NCI-H2196 (cell line): ENCODE measurements around the gene TNP1.

Experiments
- DNase-seq: peaks from one replicate; lab custom pipeline; 2025; ENCODE audit not compliant: unreplicated experiment; lab: John Stamatoyannopoulos, UW

Gene TNP1, protein sequence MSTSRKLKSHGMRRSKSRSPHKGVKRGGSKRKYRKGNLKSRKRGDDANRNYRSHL

DNA sequence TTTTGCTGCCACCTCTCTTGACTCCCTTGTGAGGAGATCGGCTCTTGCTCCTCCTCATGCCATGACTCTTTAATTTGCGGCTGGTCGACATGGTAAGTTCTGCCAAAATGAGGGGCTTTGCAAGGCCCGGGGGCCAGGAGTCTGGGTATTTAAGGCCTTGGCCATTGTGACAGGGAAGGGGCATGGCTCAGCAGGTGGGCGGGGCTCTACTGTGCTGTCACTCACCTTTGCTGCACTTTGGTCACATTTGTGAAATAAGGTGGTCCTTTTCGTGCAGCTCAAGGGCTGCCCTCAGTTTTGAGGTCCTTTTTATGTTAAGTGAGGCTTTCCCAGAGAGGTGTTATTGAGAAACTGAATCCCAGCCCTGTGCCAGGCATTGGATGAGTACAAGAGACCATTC lies at the start of gene TNP1:
TSS of gene TNP1 (minus strand) at position 121 of the 400 bp plus-strand sequence. CDS start at position 91, 30 bp downstream.
- DNase-seq = no peak

DNA sequence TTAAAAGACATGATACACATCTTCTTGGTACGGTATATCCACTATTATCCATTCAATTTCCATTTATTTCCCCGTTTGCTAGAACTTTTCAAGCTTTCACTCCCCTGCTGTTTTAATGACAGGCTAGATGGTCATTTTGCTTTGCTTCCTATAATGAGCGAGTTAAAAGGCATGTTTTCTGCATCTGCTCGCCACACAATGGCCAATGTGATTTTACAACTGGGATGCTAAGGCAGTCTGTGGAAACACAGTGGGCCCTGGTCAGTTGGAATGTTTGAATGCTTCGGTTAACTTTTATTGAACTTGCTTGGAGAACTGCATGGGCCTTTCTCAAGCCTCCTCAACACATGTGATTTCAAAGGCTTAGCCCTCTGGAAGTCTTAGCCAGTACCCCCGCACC lies 48.4 kb upstream of the TNP1 start:
- DNase-seq = no peak

DNA sequence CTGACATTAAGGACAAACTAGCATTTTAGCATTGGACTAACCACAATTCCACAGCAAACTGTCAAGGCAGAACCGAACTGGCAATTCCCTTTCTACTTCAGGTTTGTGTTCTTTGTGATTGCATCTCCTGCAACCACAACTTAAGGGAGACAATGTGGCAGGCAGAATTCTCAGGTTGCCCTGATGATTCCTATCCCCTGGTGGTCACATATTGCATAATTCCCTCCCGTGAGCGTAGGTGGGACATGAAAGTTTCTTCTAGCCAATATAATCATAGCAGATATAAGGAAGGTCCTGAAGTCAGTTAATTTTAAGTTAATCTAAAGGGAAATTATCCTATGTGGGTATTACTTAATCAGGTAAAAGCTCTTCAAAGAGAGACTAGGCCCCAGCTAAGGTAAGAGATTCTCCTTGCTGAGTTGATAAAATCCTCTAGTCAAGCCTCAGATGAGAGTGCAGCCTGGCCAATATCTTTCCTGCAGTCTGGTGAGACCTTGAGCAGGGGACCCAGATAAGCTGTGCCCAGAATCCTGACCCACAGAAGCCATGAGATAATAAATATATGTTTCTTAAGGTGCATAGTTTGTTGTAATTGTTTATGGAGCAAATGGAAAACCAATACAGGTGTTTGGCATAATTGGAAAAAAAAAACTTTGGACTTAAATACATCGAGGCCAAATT lies 45.9 kb upstream of the TNP1 start:
- DNase-seq = no peak

DNA sequence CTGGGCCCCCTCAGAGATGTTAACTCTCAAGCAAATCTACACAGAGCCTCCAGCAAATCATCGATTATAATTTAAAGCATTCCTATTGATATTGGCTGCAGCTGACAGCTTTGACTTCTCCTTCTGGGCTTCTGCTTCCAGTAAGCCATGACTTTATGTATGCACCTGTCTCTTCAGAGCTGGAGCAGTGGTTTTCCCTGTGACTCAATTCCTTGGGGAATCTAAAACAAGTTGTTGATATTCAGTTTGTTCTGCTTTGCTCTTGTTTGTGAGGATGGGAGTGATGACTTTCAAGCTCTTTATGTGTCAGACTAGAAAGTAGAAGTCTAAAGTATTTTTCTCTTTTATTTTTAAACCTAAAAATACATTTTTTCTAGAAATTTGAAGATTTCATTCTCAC lies 45.1 kb upstream of the TNP1 start:
- no peak for DNase-seq

DNA sequence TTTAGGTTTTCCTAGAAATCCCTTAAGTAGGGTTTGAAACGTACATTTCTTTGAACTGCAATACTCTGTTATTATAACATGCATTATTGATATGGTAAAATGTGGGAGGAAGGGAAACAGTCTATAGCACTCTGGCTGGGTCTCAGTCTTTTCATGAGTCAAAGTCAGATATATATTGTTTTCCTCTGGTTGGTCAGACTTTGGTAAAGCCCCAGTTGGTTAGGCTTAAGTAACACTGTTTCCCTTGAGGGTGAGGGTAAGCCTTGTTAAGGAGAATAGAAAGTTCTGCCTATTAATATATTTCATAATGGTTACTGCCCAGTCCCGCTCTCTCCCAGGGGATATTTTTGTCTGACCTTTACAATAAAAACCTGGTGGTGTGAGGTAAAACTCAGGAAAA lies 44.7 kb upstream of the TNP1 start:
- no peak for DNase-seq

DNA sequence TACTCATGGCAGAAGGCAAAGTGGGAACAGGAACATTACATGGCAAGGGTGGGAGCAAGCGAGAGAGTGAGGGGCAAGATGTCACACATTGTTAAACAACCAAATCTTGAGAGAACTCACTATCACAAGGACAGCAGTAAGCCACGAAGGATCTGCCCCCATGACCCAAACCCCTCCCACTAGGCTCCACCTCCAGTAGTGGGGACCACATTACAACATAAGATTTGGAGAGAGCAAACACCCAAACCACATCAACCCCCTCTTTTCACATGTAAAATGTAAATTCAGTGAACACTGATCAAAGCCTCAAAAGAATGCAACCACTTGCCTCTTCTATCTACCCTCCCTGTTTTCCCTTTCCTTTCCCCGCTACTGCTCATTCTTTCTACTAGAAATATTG lies 43.6 kb upstream of the TNP1 start:
- no peak for DNase-seq

DNA sequence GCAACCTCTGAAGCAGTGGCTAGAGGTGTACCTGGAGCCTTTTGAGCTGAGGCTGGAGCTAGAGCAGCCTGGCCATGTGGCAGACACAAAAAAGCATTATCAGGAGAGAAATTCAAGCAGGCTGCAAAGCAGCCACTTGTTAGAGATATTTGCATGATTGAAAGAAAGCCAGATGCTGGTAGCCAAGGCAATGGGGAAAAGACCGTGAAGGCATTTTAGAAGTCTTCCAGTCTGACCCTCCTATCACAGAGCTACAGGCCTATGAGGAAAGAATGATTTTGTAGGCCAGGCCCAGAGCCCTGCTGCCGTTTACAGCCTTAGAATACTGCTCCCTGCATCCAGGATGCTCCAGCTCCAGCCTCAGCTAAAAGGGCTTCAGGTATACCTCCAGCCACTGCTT lies 41.4 kb upstream of the TNP1 start:
- no peak for DNase-seq

DNA sequence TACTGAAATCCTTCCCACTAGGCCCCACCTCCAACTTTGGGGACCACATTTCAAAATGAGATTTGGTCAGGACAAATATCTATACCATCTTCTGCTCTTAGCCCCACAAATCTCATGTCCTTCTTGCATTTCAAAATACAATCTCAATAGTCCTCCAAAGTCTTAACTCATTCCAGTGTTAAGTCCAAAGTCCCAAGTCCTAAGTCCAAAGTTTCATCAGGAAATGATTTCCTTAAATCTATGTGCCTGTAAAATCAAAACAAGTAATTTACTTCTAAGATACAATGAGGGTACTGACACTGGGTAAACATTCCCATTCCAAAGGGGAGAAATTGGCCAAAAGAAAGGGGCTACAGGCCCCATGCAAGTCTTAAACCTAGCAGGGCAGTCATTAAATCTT lies 40.5 kb upstream of the TNP1 start:
- DNase-seq = no peak

DNA sequence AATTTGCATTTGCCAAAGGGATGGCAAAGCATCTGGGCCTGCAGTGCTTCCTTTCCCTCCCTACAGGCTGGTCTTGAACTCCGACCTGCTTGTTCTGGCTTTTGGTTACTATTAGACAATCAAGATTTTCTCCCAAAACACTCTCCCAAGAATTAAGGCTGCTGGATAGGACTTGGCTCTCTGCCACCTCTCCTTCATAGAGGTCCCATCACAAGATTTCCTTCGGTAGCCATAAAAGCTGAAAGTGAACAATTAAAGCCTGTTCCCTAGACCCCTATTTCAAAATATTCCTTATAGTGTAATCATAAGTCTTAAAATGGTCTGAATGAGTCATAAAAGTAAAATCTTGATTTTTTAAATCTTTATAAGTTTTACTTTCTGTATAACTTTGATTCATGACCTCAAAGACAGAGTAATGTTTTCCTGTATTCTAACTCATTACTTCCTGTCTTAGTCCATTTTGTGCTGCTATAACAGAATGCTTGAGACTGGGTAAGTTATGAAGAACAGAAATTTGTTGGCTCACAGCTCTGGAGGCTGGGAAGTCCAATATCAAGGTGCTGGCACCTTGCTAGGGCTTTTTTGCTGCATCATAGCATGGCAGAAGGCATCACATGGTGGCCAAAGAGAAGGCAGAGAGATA lies 37.8 kb upstream of the TNP1 start:
- DNase-seq = no peak

DNA sequence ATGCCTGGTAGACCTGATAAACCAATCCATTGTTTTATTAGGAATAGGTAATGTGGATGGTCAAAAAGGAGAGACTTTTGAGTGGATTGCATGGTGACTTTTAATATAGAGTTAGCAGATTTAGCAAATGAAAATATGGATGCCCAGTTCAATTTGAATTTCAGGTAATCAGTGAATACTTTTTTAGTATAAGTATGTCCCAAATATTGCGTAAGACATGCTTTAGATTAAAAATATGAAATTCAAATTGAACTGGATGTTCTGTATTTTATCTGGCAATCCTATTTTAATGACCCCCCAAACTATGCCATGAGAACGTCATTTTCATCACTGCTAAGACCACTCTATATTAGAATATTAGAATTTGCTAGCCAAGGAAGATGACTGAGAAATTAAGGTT lies 30.3 kb upstream of the TNP1 start:
- DNase-seq = no peak

DNA sequence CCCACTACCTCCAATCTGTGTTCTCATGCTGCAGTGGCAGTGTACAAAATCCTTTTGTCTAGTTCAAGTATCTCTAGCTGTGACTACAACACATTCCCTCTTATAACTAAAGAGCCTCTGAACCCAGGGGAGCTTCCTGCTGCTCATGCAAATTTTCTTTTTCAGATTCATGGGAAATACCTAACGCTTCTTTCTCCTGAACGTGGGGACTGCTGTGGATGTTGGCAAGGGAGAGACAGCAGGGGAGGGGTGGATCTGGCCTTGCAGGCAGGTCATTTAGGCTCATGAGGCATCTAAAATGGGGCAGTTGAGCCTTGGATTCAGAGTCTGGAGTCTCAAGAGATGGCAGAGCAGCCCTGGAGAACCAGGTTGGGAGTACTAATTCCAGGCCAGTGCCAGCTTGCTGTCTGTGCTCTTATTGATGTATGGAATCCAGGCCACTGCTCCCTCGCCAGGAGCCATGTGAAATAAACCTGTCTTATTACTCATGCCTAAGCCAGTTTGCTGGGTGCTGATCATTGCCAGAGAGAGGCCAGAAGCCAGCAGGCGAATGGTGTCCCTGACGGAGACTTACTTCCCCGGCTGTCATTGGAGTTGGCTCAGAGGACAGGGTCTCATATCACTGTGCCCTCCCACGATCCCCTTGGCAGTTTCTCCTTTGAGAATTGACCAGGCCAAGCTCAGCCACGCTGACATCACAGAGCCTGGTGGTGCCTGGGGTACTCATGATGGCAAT lies 29.2 kb upstream of the TNP1 start:
- DNase-seq = no peak

DNA sequence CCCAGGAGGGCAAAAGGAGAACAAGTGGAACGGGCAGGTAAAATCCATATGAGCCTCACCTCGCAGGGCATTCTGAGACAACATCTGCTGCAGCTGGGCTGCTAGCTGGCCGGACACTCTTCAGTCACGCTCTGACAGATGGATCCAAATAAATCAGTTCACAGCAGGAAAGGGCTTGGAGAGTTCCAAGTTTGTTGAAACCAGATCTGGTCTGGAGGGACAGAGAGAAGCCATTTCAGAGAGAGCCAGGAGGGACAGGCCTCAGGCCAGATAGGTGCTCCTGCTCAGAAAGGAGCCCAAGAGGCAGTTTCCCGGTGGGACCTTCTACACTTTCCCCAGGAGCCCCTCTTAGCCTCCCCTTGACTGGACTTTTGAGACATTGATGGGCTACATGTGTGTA lies 28.2 kb upstream of the TNP1 start:
- no peak for DNase-seq

DNA sequence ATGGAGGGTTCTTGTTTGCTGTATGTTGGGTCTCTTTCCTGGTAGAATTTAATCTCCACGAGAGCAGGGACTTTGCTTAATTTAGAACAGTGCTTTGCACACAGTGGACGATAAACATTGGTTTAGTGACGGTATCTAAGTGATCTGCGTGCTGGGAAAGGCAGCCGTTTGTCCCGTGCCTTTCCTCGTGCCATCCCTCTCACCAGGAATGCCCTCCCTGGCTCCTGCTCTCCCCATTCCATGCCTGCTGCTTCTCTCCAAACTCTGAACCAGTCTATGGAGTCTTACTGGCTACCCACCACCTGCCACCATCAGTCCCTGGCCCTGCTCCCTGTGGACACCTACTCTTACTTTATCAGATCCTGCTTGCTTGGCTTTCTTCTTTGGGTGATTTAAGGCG lies 27.3 kb upstream of the TNP1 start:
- no peak for DNase-seq

DNA sequence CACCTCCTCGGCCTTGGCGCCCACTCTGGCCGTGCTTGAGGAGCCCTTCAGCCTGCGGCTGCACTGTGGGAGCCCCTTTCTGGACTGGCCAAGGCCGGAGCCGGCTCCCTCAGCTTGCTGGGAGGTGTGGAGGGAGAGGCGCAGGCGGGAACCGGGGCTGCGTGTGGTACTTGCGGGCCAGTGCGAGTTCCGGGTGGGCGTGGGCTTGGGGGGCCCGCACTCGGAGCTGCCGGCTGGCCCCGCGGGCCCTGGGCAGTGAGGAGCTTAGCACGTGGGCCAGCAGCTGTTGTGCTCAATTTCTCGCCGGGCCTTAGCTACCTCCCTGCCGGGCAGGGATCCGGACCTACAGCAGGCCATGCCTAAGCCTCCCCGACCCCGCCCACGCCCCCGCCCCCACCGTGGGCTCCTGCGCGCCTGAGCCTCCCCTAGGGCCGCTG lies 25.3 kb upstream of the TNP1 start:
- DNase-seq = no peak

DNA sequence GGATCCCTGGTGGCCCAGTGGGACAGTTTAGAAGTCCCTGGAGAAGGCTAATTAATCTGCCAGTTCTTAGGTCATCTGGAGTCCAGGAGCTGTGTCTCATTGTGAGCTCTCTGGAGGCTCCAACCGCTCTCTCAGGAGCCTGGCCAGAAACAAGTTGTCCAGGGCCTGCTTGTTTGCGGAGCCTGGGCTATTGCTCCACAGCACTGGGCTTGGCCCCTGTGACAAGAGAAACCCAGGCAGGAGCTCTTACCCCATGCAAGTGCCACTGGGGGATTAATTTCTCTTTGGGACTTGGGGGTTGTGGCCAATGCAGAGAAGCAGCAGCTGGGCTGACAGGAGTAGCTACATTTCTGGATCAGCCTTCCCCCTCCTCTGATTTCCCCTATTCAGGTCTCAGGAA lies 24.5 kb upstream of the TNP1 start:
- DNase-seq = no peak

DNA sequence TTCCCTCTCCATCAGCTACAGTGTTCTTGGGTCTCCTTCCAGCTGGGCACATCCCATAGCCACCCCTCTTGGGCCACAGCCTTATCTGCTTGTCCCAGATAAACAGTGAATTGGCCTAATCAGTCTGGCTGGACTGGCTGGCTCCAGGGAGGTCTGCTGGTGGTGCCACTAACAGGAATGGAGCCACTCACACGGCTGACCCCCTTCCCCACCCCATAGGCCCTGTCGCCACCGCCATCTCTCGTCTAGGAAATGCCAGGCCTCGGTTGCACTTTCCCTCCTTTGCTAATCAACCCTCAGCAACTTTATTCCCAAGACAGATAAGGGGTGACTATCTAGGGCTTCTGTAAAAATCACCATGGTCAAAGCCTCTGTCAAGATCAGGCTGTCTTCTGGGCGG lies 23.0 kb upstream of the TNP1 start:
- DNase-seq = no peak

DNA sequence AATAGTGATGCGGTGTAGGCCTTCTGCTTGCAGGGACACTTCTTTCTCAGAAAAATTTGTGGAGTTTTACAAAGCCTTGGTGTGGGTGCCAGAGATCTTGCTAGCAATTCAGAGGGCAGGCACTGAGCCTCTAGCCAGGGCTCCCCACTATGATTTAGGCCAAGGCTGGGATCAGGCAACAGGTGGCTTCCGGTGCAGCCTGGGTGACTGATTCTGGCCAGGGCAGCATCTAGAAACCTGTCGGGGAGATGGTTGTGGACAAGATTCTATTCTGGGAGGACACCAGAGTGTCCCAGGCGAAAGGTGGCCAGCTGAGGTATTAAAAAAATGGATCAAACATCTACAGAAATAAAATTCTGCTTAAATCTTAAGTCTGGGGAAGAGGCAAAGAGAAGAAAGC lies 21.5 kb upstream of the TNP1 start:
- no peak for DNase-seq

DNA sequence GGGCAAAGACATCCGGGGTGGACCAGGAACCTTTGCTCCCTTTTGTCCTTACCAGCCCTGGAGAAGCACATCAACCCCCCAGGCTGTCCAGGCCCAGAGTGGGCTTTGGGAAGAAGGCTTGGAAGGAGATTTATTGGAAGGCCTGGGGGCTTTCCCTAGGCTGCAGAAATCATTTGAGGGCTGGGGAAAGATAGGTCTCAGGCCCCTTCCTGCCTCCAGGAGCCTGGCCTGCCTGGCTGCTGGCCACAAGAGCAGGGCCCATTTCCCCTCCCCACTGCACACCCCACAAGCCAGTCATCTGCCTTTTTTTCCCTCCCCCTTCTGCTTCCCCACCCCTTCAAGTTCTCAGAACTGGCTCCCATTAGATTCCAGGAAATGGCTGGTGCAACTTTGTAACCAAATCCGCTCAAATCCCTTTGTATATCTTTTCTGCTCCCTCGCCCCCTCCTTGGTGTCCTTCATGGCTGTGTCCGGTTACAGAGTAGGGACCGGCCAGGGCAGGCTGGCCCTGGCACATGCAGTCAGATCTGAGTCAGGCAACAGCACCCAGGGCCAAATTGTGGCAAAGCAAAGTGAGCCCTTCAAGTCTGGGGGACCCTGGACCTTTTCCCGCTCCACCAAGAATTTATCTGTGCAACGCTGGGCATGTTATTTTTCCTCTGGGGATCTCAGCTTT lies 20.8 kb upstream of the TNP1 start:
- peak; percentile 84 for DNase-seq

DNA sequence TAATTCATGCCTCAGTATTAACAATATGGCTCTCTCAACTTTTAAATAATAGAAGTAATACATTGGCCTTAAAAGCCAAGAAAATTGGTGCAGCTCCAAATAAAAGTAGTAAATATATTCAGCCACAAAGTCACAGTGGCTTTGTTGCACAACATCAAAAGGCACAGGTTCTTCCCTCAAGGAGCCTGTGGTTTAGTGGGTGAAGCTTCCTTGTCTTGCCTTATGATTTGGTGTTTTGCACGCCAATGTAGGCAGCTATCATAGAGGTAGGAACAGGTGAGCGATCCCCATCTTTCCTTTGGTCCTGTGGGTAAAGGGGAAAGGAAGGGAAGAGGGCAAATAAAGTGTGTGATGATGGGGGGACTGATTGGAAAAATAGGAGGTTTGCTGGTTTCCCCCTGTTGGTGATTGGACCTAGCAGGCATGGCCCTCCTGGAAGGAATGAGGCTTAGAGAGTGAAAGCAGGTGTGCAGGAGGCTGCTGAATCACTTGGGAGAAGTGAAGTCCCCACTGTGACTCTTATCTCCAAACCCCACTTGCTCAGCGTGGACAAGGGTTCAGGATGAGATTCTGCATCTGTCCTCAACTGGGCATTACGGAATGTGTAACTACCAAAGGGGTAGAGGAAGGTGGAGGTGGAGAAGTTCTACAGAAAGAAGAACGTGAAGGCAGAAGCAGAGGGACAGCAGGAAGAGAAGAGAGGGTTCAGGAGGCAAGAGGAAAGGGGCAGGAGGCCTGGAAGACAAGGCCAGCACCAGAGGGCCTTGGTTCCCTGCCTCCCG lies 20.1 kb upstream of the TNP1 start:
- no peak for DNase-seq

DNA sequence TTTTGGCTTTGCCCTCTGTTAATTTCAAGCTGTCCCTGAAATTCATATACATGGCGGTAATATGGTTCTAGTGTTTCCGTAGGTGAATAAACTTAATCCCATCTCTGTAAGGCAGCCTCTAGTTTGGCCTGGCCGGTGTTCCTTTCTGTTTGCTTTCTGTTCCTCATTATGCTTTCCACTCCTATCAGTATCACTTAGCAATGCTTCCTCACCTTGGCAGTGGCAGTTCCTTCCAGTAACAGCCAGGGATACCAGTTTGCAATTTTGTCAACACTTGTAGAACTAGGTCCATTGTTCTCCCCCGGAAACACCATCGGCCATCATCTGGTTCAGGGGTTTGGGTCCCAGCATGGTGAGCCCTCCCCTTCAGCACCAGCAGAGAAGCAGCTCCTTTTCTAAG lies 18.2 kb upstream of the TNP1 start:
- no peak for DNase-seq

DNA sequence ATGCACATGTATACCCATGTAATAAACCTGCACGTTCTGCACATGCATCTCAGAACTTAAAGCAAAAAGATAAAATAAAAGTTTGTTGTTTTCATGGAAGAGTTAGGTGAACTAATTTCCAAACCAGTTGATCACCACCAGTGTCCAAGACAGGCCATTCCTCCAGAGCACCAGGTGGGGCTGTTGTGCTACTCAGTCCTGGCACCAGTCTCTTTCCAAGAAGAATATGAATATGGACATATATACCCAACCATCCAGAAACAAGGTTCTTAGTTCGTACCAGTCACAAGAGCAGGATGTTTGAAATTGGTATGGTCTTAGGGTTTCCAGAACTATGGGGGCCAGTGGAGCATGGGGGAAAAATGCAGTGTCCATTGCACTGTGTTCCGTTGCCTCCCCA lies 17.2 kb upstream of the TNP1 start:
- no peak for DNase-seq
